T-helper 2 cell treated with Interferon-gamma antibody and Interleukin-4, amounts not matched to agents 100 ng/mL and 5 ng/mL, for 36 hours (primary cell): ENCODE data around the gene BCDIN3D. TPM values are rescaled to one million over a fixed set of nuclear protein-coding genes. Genes with fewer than 3 reads are reported as not detected.

Source experiments
- intact Hi-C: fragments of 100-400 bp; cut with micrococcal nuclease; formaldehyde crosslinking; loops from one replicate; pipeline ENCODE4 v1.15.1; 2023
- total RNA-seq: library from RNA; stranded (reverse); gene quantifications from 2 replicates; pipeline ENCODE4 v1.2.3, GENCODE V29; 2022

The BCDIN3D gene
- total RNA-seq, 1 donor from 2014 or later = 5.9 TPM

- intact Hi-C loops = no loop called here
These were observed 42.3 kb downstream of the BCDIN3D start for GRCh38 chr12:49800421-49801140.

DNA sequence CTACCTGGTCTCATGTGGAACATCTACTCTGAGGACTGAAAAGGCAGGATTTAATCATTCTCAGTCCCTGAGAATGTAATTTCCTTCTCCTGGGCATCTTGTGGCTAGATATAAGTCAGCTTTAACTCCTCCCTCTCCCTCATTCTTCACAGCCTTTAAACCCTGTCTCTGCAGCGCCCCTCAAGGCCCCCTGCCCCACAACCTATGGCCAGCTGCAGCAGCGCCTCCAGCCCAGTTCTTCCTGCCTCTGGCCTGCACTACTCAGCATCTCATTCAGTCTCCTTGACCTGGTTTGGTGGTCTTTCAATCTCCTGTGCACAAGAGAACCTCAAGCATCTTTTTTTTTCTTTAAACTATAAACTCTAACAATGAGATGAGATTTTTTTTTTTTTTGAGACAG lies 44.0 kb downstream of the BCDIN3D start:
- intact Hi-C loops = no loop called here

- intact Hi-C loops = no loop called here
These were observed 44.7 kb downstream of the BCDIN3D start for GRCh38 chr12:49798248-49798647.

- intact Hi-C loops = no loop called here
These were observed 45.5 kb downstream of the BCDIN3D start for GRCh38 chr12:49797449-49797776.

GRCh38 chr12:49796606-49797448 lies 46.1 kb downstream of the BCDIN3D start:
- intact Hi-C loops = no loop called here

- intact Hi-C loops = no loop called here
These were observed 46.8 kb downstream of the BCDIN3D start for GRCh38 chr12:49796155-49796554.

DNA sequence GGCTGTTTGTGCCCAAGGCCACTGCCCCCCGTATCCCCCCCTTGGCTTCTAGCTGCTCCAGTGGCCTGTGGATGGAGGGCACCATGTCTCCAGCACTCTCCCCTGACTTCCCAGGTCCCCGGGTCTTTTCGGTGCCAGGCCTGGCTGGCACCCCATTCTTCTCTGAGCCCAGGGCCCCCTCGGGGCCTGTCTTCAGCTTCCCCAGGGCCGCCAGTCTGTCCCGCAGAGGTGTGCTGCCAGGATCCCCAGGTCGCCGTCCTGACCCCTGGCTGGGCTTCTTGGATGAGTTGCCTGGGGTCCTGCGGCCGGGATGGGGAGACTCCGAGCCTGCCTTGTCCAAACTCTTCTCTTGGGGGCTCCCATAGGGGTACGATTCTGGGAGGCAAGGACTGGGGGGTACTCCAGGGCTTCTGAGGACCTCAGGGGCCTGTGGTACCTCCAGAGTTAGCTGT lies 47.2 kb downstream of the BCDIN3D start:
- intact Hi-C loops = no loop called here

DNA sequence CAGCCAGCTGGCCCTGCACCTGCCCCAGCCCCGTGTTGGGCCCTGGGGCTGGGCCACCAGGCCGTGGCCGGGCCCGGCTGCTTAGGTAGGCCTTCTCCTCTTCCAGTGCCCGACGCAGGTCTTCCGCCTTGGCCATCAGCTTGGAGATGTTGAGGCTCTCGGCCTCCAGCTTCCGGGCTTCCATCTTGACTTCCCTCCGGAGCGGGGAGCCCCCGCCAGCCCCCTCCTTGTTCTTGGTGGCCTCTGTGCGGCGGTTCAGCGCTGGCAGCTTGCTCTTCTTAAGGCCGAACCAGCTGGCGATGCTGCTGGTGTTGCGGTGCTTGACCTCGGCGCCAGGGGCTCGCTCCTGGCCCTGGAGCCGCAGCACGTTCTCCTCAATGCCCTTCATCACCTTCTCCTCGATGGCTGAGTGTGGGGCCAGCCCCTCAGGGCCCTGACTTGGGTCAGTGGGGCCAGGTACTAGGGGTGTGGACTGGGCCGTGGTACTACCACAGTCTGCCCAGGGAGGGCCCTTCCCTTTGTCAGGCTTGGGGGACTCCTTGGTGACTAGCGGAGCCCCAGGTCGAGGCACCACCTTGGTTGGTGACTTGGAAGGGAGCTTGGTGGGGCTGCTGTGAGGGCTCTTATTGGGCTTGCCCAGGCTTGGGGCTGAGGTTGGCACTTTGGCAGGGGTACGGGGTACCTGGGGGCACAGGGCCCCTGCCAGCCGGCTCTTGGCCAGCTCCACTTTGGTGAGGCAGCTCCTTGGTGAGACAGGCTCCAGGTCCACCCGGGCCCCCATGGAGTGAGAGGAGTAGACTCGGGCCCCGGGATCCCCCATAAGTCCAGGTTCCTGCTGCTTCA lies 47.9 kb downstream of the BCDIN3D start:
- intact Hi-C loops = no loop called here

DNA sequence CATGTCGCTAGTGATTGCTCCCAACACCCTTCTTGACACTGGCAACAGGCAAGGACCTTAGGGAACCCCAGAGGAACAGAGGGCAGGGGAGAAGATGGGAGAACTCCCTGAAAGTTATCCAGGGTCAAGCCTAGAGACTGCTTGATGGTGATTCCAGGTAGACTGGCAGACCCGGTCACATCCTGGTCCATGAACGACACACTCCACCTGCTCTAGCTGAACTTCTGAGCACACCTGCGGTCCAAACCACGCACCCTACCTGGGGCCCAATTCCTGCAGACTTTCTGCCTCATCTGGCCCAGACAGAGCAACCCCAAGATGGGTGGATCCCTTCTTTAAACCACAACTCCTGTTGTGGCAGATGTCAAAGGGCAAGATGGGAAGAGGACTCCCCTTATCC lies 48.9 kb downstream of the BCDIN3D start:
- intact Hi-C loops = no loop called here

DNA sequence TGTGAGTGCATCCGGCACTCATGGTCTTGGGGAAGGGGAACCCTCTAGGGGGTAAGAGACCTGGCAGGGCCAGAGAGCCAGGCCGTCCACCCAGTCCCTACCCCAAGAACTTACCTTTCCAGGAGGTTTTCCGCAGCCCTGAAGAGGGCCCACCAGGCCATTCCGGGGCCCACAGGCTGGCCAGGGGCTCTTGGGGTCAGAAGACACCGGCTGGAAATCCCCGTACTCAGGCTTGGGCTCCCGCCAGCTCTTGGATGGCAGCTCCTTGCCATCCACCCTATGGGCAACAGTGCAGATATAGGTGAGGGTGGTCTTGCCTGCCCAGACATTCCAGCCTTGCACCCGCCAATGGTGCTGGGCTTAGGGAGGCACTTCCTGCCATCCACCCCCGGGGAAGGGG lies 49.3 kb downstream of the BCDIN3D start:
- intact Hi-C loops = no loop called here

- intact Hi-C loops = no loop called here
These were observed 49.8 kb downstream of the BCDIN3D start for GRCh38 chr12:49792976-49793580.

DNA sequence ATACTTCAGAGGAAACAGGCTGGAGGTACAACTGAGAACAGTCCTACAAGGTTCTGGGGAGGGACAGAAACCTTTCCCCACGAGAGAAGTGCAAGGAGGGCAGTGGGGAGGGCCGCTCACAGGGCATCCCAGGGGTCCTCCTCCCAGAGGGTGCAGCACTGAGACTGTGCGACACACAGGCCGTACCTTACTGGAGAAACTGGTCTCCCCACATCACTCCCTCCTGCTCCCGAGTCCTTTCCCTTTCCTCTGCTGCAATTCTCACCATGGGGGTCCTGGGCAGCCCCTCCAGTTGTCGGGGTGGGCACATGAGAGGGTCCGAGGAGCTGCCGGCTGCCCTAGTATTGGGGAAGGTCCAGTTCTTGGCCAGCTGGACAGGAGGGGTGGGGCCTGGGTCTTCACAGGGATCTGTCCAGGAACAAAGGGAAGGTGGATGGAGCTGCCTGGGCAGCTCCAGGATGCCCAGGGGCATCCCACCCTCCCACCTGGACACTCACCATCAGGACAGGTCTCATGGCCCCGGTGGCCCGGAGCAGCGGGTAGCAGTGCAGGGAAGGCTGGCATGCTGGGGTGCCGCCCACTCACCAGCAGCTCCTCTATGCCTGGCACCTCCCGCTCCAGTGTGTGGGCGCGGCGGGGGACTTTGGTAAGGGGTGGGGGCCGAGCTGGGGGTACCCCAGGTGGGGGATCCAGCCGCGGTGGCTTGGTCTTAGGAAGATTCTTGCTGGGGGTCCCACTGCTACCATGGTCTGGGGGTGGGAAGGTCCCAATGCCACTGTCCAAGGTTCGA lies 50.5 kb downstream of the BCDIN3D start:
- intact Hi-C loops = no loop called here

DNA sequence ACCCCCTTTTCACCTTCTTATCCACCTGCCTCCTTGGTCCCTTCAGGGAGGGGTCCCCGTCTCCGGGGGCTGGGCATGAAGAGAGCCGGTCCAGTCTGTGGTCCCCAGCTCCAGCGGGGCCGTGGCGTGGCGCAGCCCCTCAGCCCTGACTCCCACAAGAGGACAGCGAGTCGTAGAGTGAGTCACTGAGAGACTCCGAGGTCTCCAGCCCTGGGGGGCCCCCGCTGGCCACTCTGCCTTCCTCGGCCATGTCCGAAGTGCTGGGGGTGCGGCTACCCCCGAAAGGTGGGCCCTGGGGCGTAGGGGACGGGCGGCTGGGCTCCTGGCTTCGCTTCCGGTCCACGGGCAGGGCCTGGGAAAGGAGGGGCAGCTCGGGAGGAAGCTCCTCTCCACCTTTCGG lies 51.2 kb downstream of the BCDIN3D start:
- intact Hi-C loops = no loop called here

GRCh38 chr12:49790741-49791555 lies 52.0 kb downstream of the BCDIN3D start:
- intact Hi-C loops = no loop called here

DNA sequence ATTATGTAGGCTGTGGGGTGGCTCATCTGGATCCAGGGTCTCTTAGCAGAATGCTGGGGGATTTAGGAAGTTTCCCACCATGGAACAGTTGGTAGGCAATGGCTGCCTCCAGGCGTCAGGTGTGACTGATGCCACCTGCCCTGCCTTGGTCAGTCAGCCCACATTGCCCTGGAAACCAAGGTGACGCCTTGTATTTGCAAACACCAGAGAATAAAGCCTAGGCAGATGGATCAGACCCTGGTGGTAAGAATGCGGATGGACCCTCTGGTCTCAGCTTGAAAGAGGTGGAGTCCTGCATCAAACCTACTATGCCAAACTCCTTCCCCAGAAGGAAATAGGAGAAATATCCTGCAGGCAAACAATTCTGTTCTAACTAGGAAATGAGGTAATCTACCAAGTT lies 52.9 kb downstream of the BCDIN3D start:
- intact Hi-C loops = no loop called here

DNA sequence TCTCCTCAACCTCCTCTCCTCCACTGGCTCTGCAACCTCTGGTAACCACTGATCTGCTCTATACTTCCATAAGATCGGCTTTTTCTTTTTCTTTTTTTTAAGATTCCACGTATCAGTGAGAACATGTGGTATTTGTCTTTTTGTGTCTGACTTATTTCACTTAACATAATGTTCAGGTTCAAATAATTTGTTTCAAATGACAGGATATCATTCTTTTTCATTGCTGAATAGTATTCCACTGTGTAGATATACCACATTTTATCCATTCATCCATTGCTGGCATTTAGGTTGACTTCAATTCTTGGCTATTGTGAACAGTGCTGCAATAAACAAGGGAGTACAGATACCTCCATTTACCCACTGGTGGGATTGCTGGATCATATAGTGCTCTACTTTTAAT lies 55.2 kb downstream of the BCDIN3D start:
- intact Hi-C loops = no loop called here
